Activated naive CD8-positive, alpha-beta T cell treated with anti-CD3 and anti-CD28 coated beads, Interleukin-2, amount 50 U/mL, for 24 hours (primary cell): ENCODE measurements around the gene SHMT1.
"Not testable (repeated sequence)": the region's sequence is repeated elsewhere in the genome, so short reads cannot be mapped to it uniquely, and the experiment has no call there.

Source experiments
- ATAC-seq: fragments of 150-1000 bp; cut with Tn5 transposase; one replicate; pipeline ENCODE4 v1.10.0; 2021
- DNase-seq: peaks from one replicate; pipeline ENCODE4 v3.0.0; 2021
- H3K27ac Mint-ChIP-seq: one replicate; pipeline ENCODE4 v1.8.0; 2021; ENCODE audit warnings: mild to moderate bottlenecking, mixed read lengths
- H3K27me3 Mint-ChIP-seq: one replicate; pipeline ENCODE4 v1.8.0; 2021; ENCODE audit warnings: mixed read lengths
- H3K36me3 Mint-ChIP-seq: one replicate; pipeline ENCODE4 v1.8.0; 2021; ENCODE audit warnings: low read depth, mixed read lengths
- H3K4me1 Mint-ChIP-seq: one replicate; pipeline ENCODE4 v1.8.0; 2021; ENCODE audit warnings: mixed read lengths
- H3K4me3 Mint-ChIP-seq: one replicate; pipeline ENCODE4 v1.8.0; 2021; ENCODE audit warnings: mild to moderate bottlenecking, moderate library complexity, mixed read lengths
- H3K9me3 Mint-ChIP-seq: one replicate; pipeline ENCODE4 v1.8.0; 2021; ENCODE audit warnings: mixed read lengths

SHMT1 gene

DNA sequence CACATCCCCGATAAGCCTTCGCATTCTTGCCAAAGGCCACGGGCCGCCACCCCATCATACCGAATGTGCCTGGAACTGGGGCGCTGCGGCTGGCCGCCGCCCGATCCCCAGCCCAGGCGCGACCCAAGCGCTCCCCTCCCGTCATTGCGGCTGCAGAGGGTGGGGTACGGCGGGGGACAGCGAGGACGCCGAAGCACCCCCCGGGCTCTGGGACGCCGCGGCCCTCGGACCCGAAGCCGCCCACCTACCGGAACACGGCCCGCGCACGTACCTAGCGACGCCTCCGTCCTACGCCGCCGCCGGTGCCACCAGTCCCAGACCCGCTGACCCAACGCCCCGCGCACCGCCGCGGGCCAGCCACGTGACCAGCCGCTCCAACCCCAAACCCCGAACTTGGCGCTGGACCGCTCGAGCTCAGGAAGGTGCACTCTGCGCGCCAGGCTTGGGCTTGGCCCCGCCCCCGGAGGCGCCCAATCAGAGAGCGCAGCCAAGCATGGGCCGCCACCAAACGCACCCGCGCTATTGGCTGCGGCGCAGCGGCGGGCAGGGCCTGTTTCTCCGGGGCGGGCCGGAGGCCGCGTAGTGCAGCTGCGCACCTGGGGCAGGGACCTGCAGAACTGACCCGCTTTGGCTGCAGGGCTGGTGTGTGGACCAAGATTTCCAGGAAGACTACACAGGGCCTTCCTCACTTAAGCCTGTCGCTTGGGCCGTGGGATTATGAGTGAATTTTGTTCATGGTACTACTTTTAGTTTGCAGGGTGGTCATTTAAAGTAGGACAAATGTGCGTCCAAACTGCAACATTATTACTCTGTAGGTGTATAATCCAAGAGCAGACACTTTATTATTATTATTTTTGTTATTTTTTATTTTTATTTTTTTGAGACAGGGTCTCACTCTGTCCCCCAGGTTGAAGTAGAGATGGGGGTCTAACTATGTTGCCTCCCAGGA, at the start of gene SHMT1:
Gene SHMT1 (minus strand): TSS at position 450 of the 949 bp plus-strand sequence. CDS start 7,569 bp downstream, outside the sequence.
- ATAC-seq = peak; percentile 100
- H3K4me1 Mint-ChIP-seq = peaks cover 18% of the 10 kb centered on the region
- H3K27me3 Mint-ChIP-seq = no peaks in the 10 kb centered on the region
- peak within 1 kb of the TSS; percentile 71 for H3K27ac Mint-ChIP-seq
- peak within 1 kb of the TSS; percentile 88 for H3K4me3 Mint-ChIP-seq
- peak; percentile 93 for DNase-seq
- H3K9me3 Mint-ChIP-seq = no peaks in the 10 kb centered on the region
- H3K36me3 Mint-ChIP-seq = no peaks in the 10 kb centered on the region

DNA sequence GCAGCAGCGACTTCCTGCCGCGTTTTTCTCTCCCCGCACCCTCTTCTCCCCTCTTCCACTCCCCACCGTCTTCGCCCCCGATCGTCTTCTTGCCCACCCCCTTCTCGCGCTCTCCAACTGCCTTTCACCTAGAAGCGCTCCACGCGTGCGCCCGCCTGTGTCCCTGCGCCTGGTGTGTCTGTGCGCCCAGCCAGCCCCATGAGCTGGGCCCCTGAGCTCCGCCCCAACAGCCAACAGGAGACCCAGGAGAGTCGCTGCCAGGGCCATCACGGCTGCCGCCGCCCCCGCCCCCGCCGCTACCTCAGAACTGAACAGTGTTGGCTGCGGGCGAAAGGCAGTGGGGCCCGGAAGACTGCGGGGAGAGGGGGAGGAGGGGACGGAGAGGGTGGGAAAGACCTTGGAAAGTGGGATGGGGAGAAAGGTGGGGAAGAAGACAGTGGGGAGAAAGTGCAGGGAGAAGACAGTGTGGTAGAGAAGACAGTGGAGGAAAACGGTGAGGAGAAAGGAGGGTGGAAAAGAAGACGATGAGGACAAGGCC, 48.7 kb upstream of the SHMT1 start:
- not testable (repeated sequence) for H3K4me3 Mint-ChIP-seq, H3K9me3 Mint-ChIP-seq, H3K27me3 Mint-ChIP-seq, DNase-seq, H3K36me3 Mint-ChIP-seq, H3K27ac Mint-ChIP-seq
- ATAC-seq = peak; percentile 100
- H3K4me1 Mint-ChIP-seq = peaks cover 20% of the 10 kb centered on the region

GRCh38 chr17:18411377-18411864, 48.1 kb upstream of the SHMT1 start:
- ATAC-seq = peak; percentile 22
- DNase-seq = peak; percentile 19
- H3K27me3 Mint-ChIP-seq, H3K36me3 Mint-ChIP-seq, H3K9me3 Mint-ChIP-seq: not testable (repeated sequence)
- Mint-ChIP-seq H3K27ac (peak overlapping the region; percentile 92), H3K4me3 (peak overlapping the region; percentile 95), H3K4me1 (peaks cover 20% of the 10 kb centered on the region)

GRCh38 chr17:18410736-18411135, 47.4 kb upstream of the SHMT1 start:
- Mint-ChIP-seq H3K27ac (peak overlapping the region; percentile 64), H3K4me1 (peaks cover 20% of the 10 kb centered on the region), H3K4me3 (peak overlapping the region; percentile 95)
- not testable (repeated sequence) for H3K9me3 Mint-ChIP-seq, ATAC-seq, DNase-seq, H3K27me3 Mint-ChIP-seq, H3K36me3 Mint-ChIP-seq

GRCh38 chr17:18409321-18409720, 46.0 kb upstream of the SHMT1 start:
- ATAC-seq, H3K4me3 Mint-ChIP-seq, H3K9me3 Mint-ChIP-seq, DNase-seq, H3K36me3 Mint-ChIP-seq, H3K27me3 Mint-ChIP-seq, H3K27ac Mint-ChIP-seq: not testable (repeated sequence)
- peaks cover 20% of the 10 kb centered on the region for H3K4me1 Mint-ChIP-seq

DNA sequence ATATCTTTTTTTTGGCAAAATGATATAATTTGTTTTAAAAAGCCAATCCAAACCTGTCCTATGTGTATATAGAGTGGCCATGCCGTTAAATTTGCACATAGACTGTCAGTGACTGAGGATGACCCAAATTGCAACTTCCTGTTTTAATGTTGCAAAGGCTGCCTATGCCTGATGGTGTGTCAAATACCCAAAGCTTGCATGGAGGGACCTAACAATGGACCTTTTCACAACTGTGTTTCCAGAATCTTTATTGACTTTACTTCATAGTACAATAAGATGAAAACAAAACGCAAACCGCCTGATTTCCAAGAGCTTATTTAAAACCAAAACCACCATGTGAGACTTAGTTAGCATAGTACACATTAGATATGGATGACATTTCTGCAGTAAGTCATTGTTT, 45.6 kb upstream of the SHMT1 start:
- not testable (repeated sequence) for H3K4me3 Mint-ChIP-seq, H3K27ac Mint-ChIP-seq
- peaks cover 20% of the 10 kb centered on the region for H3K4me1 Mint-ChIP-seq

DNA sequence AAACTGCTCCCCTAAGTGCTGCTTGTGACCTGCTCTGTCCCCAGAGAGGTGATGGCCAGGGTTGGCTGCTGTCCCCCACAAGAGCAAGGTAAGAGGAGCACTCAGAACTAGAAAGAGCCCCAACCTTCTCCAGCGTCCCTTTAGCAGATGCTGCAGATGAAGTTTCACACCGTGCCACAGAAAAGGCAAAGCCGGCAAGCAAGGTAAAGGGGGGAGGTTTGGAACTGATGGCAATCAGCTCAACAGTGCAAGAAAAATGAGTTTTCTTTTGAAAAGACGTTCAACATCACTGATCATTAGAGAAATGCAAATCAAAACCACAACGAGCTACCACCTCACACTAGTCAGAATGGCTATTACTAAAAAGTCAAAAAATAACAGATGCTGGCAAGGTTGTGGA, 40.3 kb upstream of the SHMT1 start:
- H3K9me3 Mint-ChIP-seq, H3K4me3 Mint-ChIP-seq, ATAC-seq, H3K4me1 Mint-ChIP-seq, DNase-seq, H3K27ac Mint-ChIP-seq, H3K27me3 Mint-ChIP-seq, H3K36me3 Mint-ChIP-seq: not testable (repeated sequence)

More for the DNA sequence above, 45.6 kb upstream of the SHMT1 start:
- not testable (repeated sequence) for H3K9me3 Mint-ChIP-seq, DNase-seq, H3K27me3 Mint-ChIP-seq, H3K36me3 Mint-ChIP-seq, ATAC-seq

DNA sequence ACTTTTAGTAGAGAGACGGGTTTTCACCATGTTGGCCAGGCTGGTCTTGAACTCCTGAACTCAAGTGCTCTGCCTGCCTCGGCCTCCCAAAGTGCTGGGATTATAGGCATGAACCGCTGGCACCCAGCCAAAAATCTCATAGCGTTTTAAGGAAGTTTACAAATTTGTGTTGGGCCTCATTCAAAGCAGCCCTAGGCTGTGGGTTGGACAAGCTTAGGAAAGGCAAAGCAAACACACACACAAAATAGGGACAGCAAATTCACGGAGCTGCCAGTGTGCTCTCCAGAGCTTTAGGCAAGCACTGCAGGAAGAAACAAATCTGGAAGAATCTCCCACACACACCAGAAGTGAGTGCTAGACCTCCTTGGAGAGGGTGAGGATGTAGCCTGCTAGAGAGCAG, 39.8 kb upstream of the SHMT1 start:
- not testable (repeated sequence) for H3K36me3 Mint-ChIP-seq, DNase-seq, H3K27ac Mint-ChIP-seq, H3K4me1 Mint-ChIP-seq, H3K27me3 Mint-ChIP-seq, H3K4me3 Mint-ChIP-seq, H3K9me3 Mint-ChIP-seq, ATAC-seq

- H3K9me3 Mint-ChIP-seq = not testable (repeated sequence)
Observed at GRCh38 chr17:18401872-18402590, 38.7 kb upstream of the SHMT1 start.

GRCh38 chr17:18388728-18389127, 25.4 kb upstream of the SHMT1 start:
- not testable (repeated sequence) for DNase-seq, H3K27me3 Mint-ChIP-seq, H3K4me1 Mint-ChIP-seq, H3K36me3 Mint-ChIP-seq, H3K27ac Mint-ChIP-seq, H3K4me3 Mint-ChIP-seq, H3K9me3 Mint-ChIP-seq
- peak; percentile 70 for ATAC-seq

More at GRCh38 chr17:18401872-18402590, 38.7 kb upstream of the SHMT1 start:
- not testable (repeated sequence) for H3K27ac Mint-ChIP-seq, H3K27me3 Mint-ChIP-seq, H3K4me3 Mint-ChIP-seq, H3K36me3 Mint-ChIP-seq, H3K4me1 Mint-ChIP-seq, ATAC-seq, DNase-seq

- H3K27me3 Mint-ChIP-seq, H3K9me3 Mint-ChIP-seq, H3K27ac Mint-ChIP-seq, H3K4me3 Mint-ChIP-seq, DNase-seq, H3K4me1 Mint-ChIP-seq, ATAC-seq, H3K36me3 Mint-ChIP-seq: not testable (repeated sequence)
Observed at GRCh38 chr17:18388266-18388665, 24.9 kb upstream of the SHMT1 start.

DNA sequence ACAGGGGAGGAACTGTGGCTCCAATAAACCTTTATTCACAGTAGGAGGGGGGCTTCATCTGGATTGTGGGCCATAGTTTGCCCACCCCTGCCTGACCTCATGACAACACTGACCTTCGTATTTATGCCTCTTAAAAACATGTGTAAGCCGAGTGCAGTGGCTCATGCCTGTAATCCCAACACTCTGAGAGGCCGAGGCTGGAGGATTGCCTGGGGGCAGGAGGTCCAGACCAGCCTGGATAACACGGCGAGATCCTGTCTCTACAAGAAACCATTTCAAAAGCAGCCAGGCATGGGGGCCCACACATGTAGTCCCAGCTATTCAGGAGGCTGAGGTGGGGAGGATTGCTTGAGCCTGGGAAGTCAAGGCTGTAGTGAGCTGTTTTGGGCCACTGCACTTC, 24.2 kb upstream of the SHMT1 start:
- not testable (repeated sequence) for H3K27ac Mint-ChIP-seq, DNase-seq, H3K4me1 Mint-ChIP-seq, H3K36me3 Mint-ChIP-seq, H3K4me3 Mint-ChIP-seq, ATAC-seq, H3K27me3 Mint-ChIP-seq, H3K9me3 Mint-ChIP-seq

- not testable (repeated sequence) for H3K27me3 Mint-ChIP-seq, H3K36me3 Mint-ChIP-seq, H3K9me3 Mint-ChIP-seq, ATAC-seq, H3K27ac Mint-ChIP-seq, DNase-seq, H3K4me1 Mint-ChIP-seq, H3K4me3 Mint-ChIP-seq
Observed at GRCh38 chr17:18384271-18384670, 20.9 kb upstream of the SHMT1 start.

DNA sequence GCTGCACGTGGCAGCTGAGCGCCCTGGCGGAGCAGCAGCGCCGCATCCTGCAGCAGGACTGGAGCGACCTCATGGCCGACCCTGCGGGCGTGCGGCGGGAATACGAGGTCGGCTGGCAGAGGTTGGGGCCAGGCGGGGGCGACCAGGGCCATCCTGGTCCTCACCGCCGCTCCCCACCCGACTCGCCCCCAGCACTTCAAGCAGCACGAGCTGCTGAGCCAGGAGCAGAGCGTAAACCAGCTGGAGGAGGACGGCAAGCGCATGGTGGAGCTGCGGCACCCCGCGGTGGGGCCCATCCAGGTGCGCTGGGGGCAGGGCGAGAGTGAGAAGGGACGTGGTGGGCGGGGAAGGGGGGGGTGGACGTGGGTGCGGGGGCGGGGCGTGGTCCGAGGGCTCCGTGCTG, 19.7 kb upstream of the SHMT1 start:
- not testable (repeated sequence) for H3K9me3 Mint-ChIP-seq, H3K36me3 Mint-ChIP-seq, ATAC-seq, H3K4me3 Mint-ChIP-seq, H3K27ac Mint-ChIP-seq, H3K27me3 Mint-ChIP-seq, H3K4me1 Mint-ChIP-seq, DNase-seq
